ENCODE data around the gene NPHS1.

Gene NPHS1

GRCh38 chr19:35874392-35874930, 22.2 kb upstream of the NPHS1 start:
- Histone ChIP-seq H3K4me1 (ENCODE audit: control insufficient read depth, insufficient read depth, low read length) (peaks cover 7% of the 10 kb centered on the region), H3K9me3 (ENCODE audit: control insufficient read depth, insufficient read depth, low read depth, low read length) (no peaks in the 10 kb centered on the region), H3K36me3 (ENCODE audit: control insufficient read depth in 2 of 2, insufficient read depth in 1 of 2, low read length in 2 of 2) (peaks cover 0 to 20% of the 10 kb centered on the region in 2 experiments; a peak in 2 of 3 replicates), H3K27ac (ENCODE audit: extremely low read depth, low read depth, low read length) (no peak overlapping the region), H3K4me3 (ENCODE audit: low read depth, low read length) (no peak overlapping the region)
- ChIA-PET POLR2A (interaction anchor here (0.6 kb wide), 2 partner anchors 461 to 1601 kb away, joined by 3 read pairs; no protein-coding TSS in a partner anchor), CTCF (interaction anchor here (0.6 to 1.0 kb wide), 2 partner anchors 55 to 296 kb away, joined by 3 to 5 read pairs; no protein-coding TSS in a partner anchor)
- TF ChIP-seq ZNF148 (tag by site-specific recombination; IDR thresholded peaks at IDR 0.05; ENCODE audit: borderline replicate concordance) (no peak), TRIM28 (IDR thresholded peaks at IDR 0.05; ENCODE audit: borderline replicate concordance, low read length) (no peak), GLI4 (tag by site-specific recombination; IDR thresholded peaks at IDR 0.05) (no peak), ZNF362 (tag by site-specific recombination; IDR thresholded peaks at IDR 0.05) (no peak), PRDM4 (tag by site-specific recombination; IDR thresholded peaks at IDR 0.05) (no peak), ZBTB1 (tag by site-specific recombination; IDR thresholded peaks at IDR 0.05) (no peak), OSR2 (tag by site-specific recombination; IDR thresholded peaks at IDR 0.05) (no peak), ZNF350 (tag by site-specific recombination; IDR thresholded peaks at IDR 0.05) (no peak), ZNF169 (tag by site-specific recombination; IDR thresholded peaks at IDR 0.05) (no peak), ZFP3 (tag by site-specific recombination; IDR thresholded peaks at IDR 0.05; ENCODE audit: low read depth) (no peak), IKZF3 (tag by site-specific recombination; IDR thresholded peaks at IDR 0.05) (no peak), ZNF529 (tag by site-specific recombination; IDR thresholded peaks at IDR 0.05; ENCODE audit: insufficient replicate concordance) (no peak), PRDM10 (tag by site-specific recombination; IDR thresholded peaks at IDR 0.05) (no peak), ZNF211 (tag by site-specific recombination; IDR thresholded peaks at IDR 0.05; ENCODE audit: low read depth) (no peak), PRDM1 (tag by site-specific recombination; IDR thresholded peaks at IDR 0.05) (no peak), ZNF776 (tag by site-specific recombination; IDR thresholded peaks at IDR 0.05; ENCODE audit: borderline replicate concordance) (no peak), ZNF48 (tag by site-specific recombination; IDR thresholded peaks at IDR 0.05) (no peak)

All from HEK293 (cell line).